ENCODE measurements around the gene SSPN. TPM values are rescaled to one million over a fixed set of nuclear protein-coding genes. Genes with fewer than 3 reads are reported as not detected.

Gene SSPN
- total and polyA plus RNA-seq, 2 experiments from 2014 or later, result 1.1 to 2.3 TPM

GRCh38 chr12:26246483-26247164 is 51.3 kb downstream of the SSPN start:
- H3K4me3 ChIP-seq, result no peak overlapping the region
- no peak for DNase-seq (ENCODE audit: low spot score)
- no peaks in the 10 kb centered on the region for H3F3A ChIP-seq (replicated peaks; ENCODE audit: low read depth)
- H4K20me1 ChIP-seq (replicated peaks; ENCODE audit: insufficient read depth), result no peaks in the 10 kb centered on the region
- H3K4me1 ChIP-seq (ENCODE audit: insufficient read depth), result no peaks in the 10 kb centered on the region
- H3K79me2 ChIP-seq (replicated peaks; ENCODE audit: insufficient read depth), result no peaks in the 10 kb centered on the region
- H3K27me3 ChIP-seq (ENCODE audit: insufficient read depth), result no peaks in the 10 kb centered on the region
- no peak overlapping the region for H3K27ac ChIP-seq (ENCODE audit: low read depth)
- no peak for ATAC-seq
- H3K36me3 ChIP-seq (ENCODE audit: insufficient read depth), result no peaks in the 10 kb centered on the region
- H2AFZ ChIP-seq, result peak overlapping the region; percentile 47; the same call in 1 of the 2 replicates
- no peak overlapping the region for H3K4me3 Mint-ChIP-seq
- no peak overlapping the region for H3K4me2 ChIP-seq
- H3K9me3 Mint-ChIP-seq, result peaks cover 15% of the 10 kb centered on the region
- peaks cover 9% of the 10 kb centered on the region for H3K36me3 Mint-ChIP-seq (ENCODE audit: low read depth)
- H3K9me2 ChIP-seq (ENCODE audit: insufficient read depth), result no peaks in the 10 kb centered on the region
- H3K27ac Mint-ChIP-seq, result no peak overlapping the region
- peaks cover 5% of the 10 kb centered on the region for H3K27me3 Mint-ChIP-seq (ENCODE audit: insufficient read depth, low read depth, poor library complexity)
- TF ChIP-seq JUNB (IDR thresholded peaks at IDR 0.05; ENCODE audit: unreplicated experiment) (no peak), CTCF (conservative IDR thresholded peaks at IDR 0.05; ENCODE audit: low read depth in 2 of 2) (no peak), ZNF114 (CRISPR knock-in tag; IDR thresholded peaks at IDR 0.05) (no peak), ZNF331 (CRISPR knock-in tag; IDR thresholded peaks at IDR 0.05; ENCODE audit: low read depth) (no peak), EZH2 (IDR thresholded peaks at IDR 0.05; ENCODE audit: low read depth, unreplicated experiment) (no peak), ETS1 (IDR thresholded peaks at IDR 0.05) (no peak), ZNF462 (CRISPR knock-in tag; IDR thresholded peaks at IDR 0.05) (no peak), STAT1 (IDR thresholded peaks at IDR 0.05; ENCODE audit: unreplicated experiment) (no peak)
- TF ChIP-seq, protein P1, sequence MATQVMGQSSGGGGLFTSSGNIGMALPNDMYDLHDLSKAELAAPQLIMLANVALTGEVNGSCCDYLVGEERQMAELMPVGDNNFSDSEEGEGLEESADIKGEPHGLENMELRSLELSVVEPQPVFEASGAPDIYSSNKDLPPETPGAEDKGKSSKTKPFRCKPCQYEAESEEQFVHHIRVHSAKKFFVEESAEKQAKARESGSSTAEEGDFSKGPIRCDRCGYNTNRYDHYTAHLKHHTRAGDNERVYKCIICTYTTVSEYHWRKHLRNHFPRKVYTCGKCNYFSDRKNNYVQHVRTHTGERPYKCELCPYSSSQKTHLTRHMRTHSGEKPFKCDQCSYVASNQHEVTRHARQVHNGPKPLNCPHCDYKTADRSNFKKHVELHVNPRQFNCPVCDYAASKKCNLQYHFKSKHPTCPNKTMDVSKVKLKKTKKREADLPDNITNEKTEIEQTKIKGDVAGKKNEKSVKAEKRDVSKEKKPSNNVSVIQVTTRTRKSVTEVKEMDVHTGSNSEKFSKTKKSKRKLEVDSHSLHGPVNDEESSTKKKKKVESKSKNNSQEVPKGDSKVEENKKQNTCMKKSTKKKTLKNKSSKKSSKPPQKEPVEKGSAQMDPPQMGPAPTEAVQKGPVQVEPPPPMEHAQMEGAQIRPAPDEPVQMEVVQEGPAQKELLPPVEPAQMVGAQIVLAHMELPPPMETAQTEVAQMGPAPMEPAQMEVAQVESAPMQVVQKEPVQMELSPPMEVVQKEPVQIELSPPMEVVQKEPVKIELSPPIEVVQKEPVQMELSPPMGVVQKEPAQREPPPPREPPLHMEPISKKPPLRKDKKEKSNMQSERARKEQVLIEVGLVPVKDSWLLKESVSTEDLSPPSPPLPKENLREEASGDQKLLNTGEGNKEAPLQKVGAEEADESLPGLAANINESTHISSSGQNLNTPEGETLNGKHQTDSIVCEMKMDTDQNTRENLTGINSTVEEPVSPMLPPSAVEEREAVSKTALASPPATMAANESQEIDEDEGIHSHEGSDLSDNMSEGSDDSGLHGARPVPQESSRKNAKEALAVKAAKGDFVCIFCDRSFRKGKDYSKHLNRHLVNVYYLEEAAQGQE (IDR thresholded peaks at IDR 0.05; ENCODE audit: unreplicated experiment), result no peak
- no peaks in the 10 kb centered on the region for H3K4me1 Mint-ChIP-seq
